GM12864 (cell line): ENCODE measurements around the gene FAM78A.

Experiments used
- DNase-seq: peaks from one replicate; pipeline ENCODE4 v3.0.0-alpha.2; 2011; ENCODE audit warnings: low read depth
- H3K4me3 ChIP-seq: 2 replicates; pipeline ENCODE4 v1.5.1; 2011; ENCODE audit warnings: mild to moderate bottlenecking, low read depth, low read length, control low read depth
- CTCF ChIP-seq: IDR thresholded peaks from 2 replicates; pipeline ENCODE4 v1.5.1; 2011; ENCODE audit warnings: low read depth, mild to moderate bottlenecking, moderate library complexity, low read length, control low read depth, inconsistent platforms; ENCODE audit errors: missing control alignments

The FAM78A gene

GRCh38 chr9:131312822-131313770 is 36.8 kb upstream of the FAM78A start:
- no peak for DNase-seq
- no peak overlapping the region for H3K4me3 ChIP-seq
- no peak for TF ChIP-seq CTCF

- TF ChIP-seq CTCF, result no peak
- no peak for DNase-seq
- no peak overlapping the region for H3K4me3 ChIP-seq
Observed at GRCh38 chr9:131312246-131312645, 35.9 kb upstream of the FAM78A start.

- peak; percentile 28 for TF ChIP-seq CTCF
- no peak overlapping the region for H3K4me3 ChIP-seq
- no peak for DNase-seq
Observed at GRCh38 chr9:131310833-131311554, 34.7 kb upstream of the FAM78A start.

GRCh38 chr9:131309530-131310276 is 33.4 kb upstream of the FAM78A start:
- TF ChIP-seq CTCF, result no peak
- DNase-seq, result no peak
- H3K4me3 ChIP-seq, result no peak overlapping the region

- TF ChIP-seq CTCF, result no peak
- no peak overlapping the region for H3K4me3 ChIP-seq
- DNase-seq, result no peak
Observed at GRCh38 chr9:131308906-131309529, 32.7 kb upstream of the FAM78A start.

GRCh38 chr9:131308452-131308851 is 32.1 kb upstream of the FAM78A start:
- no peak for TF ChIP-seq CTCF
- DNase-seq, result no peak
- no peak overlapping the region for H3K4me3 ChIP-seq
